IMR-90 (cell line): ENCODE data around the gene TEDC1. TPM values are rescaled to one million over a fixed set of nuclear protein-coding genes. Genes with fewer than 3 reads are reported as not detected.

ENCODE experiments used
- ATAC-seq: fragments of 200-7000 bp; cut with Tn5 transposase; 2 replicates; pipeline ENCODE4 v1.9.1; 2020; ENCODE audit warnings: low read depth, mild to moderate bottlenecking, moderate library complexity
- BruUV-seq: library from RNA; stranded (reverse); fragments of 400-500 nt; replicated peaks from 2 replicates; lab custom pipeline; 2021; lab: Mats Ljungman, UMichigan
- CTCF ChIA-PET: fragments of 300-600 bp; formaldehyde crosslinking; extraction: SDS; loops from one replicate; lab custom pipeline; 2021; ENCODE audit warnings: antibody characterized with exemption; lab: Yijun Ruan, JAX
- POLR2A ChIA-PET: fragments of 300-600 bp; sonication (Branson Sonifier 250); formaldehyde crosslinking; loops from one replicate; lab custom pipeline; 2022; ENCODE audit warnings: antibody characterized with exemption; ENCODE audit not compliant: unreplicated experiment; lab: Charles Lee
- DNase-seq: peaks from one replicate; pipeline ENCODE4 v3.0.0; 2013
- H2AFZ ChIP-seq: replicated peaks from 2 replicates; pipeline ENCODE3; 2013; ENCODE audit warnings: low read length, mild to moderate bottlenecking; ENCODE audit not compliant: poor library complexity
- H2AK5ac ChIP-seq: 2 replicates; pipeline ENCODE4 v1.6.1; 2013; ENCODE audit warnings: low read depth, low read length, inconsistent platforms
- H2AK9ac ChIP-seq: replicated peaks from 2 replicates; pipeline ENCODE3; 2013; ENCODE audit warnings: mild to moderate bottlenecking, low read depth, low read length, moderate library complexity; ENCODE audit not compliant: poor library complexity
- H2BK120ac ChIP-seq: 2 replicates; pipeline ENCODE4 v1.6.1; 2013; ENCODE audit warnings: low read depth, low read length, inconsistent platforms
- H2BK15ac ChIP-seq: 3 replicates; pipeline ENCODE4 v1.6.1; 2013; ENCODE audit warnings: low read depth, low read length, inconsistent platforms
- H2BK20ac ChIP-seq: 2 replicates; pipeline ENCODE4 v1.6.1; 2013; ENCODE audit warnings: low read depth, mild to moderate bottlenecking, inconsistent platforms, low read length, moderate library complexity
- H2BK5ac ChIP-seq: 2 replicates; pipeline ENCODE4 v1.6.1; 2013; ENCODE audit warnings: mild to moderate bottlenecking, low read depth, low read length, inconsistent platforms; ENCODE audit not compliant: poor library complexity, severe bottlenecking
- H3K14ac ChIP-seq: replicated peaks from 2 replicates; pipeline ENCODE4 v1.6.1; 2013; ENCODE audit warnings: low read depth, low read length, inconsistent platforms
- H3K18ac ChIP-seq: 2 replicates; pipeline ENCODE4 v1.6.1; 2013; ENCODE audit warnings: low read depth, low read length, control low read depth
- H3K23ac ChIP-seq: 2 replicates; pipeline ENCODE4 v1.6.1; 2013; ENCODE audit warnings: low read depth, low read length, inconsistent platforms
- H3K27ac ChIP-seq: 2 replicates; pipeline ENCODE4 v1.5.1; 2013; ENCODE audit warnings: mild to moderate bottlenecking, control low read depth, low read length; ENCODE audit not compliant: insufficient read depth
- H3K27me3 ChIP-seq: 2 replicates; pipeline ENCODE4 v1.6.1; 2013; ENCODE audit warnings: low read length; ENCODE audit not compliant: control insufficient read depth, insufficient read depth
- H3K36me3 ChIP-seq: 2 replicates; pipeline ENCODE4 v1.6.1; 2013; ENCODE audit warnings: low read length, mixed read lengths; ENCODE audit not compliant: control insufficient read depth, insufficient read depth
- H3K4ac ChIP-seq: 2 replicates; pipeline ENCODE4 v1.6.1; 2013; ENCODE audit warnings: low read depth, low read length, inconsistent platforms
- H3K4me1 ChIP-seq: 2 replicates; pipeline ENCODE4 v1.6.1; 2013; ENCODE audit warnings: low read length, mixed read lengths; ENCODE audit not compliant: control insufficient read depth, insufficient read depth
- H3K4me2 ChIP-seq: 2 replicates; pipeline ENCODE4 v1.6.1; 2013; ENCODE audit warnings: low read depth, mild to moderate bottlenecking, control low read depth, low read length, moderate library complexity
- H3K4me3 ChIP-seq: 2 replicates; pipeline ENCODE4 v1.5.1; 2013; ENCODE audit warnings: low read depth, mild to moderate bottlenecking, control low read depth, low read length, moderate library complexity; ENCODE audit not compliant: insufficient read depth
- H3K56ac ChIP-seq: 2 replicates; pipeline ENCODE4 v1.6.1; 2013; ENCODE audit warnings: low read length, inconsistent platforms; ENCODE audit not compliant: insufficient read depth; ENCODE audit errors: extremely low read depth
- H3K79me1 ChIP-seq, 2 experiments: 2 replicates each; pipeline ENCODE4 v1.6.1; 2013; ENCODE audit warnings: low read length in 2 of 2, inconsistent platforms in 1 of 2, low read depth in 1 of 2
- H3K9ac ChIP-seq: 2 replicates; pipeline ENCODE4 v1.6.1; 2013; ENCODE audit warnings: low read depth, low read length, control low read depth
- H3K9me1 ChIP-seq: 2 replicates; pipeline ENCODE4 v1.6.1; 2013; ENCODE audit warnings: low read length, inconsistent platforms; ENCODE audit not compliant: insufficient read depth
- H3K9me3 ChIP-seq: 2 replicates; pipeline ENCODE4 v1.6.1; 2013; ENCODE audit warnings: low read length; ENCODE audit not compliant: control insufficient read depth, insufficient read depth
- H4K20me1 ChIP-seq: 2 replicates; pipeline ENCODE4 v1.6.1; 2013; ENCODE audit warnings: low read length, inconsistent platforms; ENCODE audit not compliant: insufficient read depth
- H4K5ac ChIP-seq: 2 replicates; pipeline ENCODE4 v1.6.1; 2013; ENCODE audit warnings: mild to moderate bottlenecking, low read depth, low read length, control low read depth
- H4K8ac ChIP-seq, 2 experiments: 2 replicates each; pipeline ENCODE4 v1.6.1; 2013; ENCODE audit warnings: low read depth in 2 of 2, low read length in 2 of 2, control low read depth in 1 of 2, inconsistent platforms in 1 of 2
- H4K91ac ChIP-seq: 2 replicates; pipeline ENCODE4 v1.6.1; 2013; ENCODE audit warnings: low read depth, low read length, inconsistent platforms; ENCODE audit not compliant: insufficient read depth
- BHLHE40 ChIP-seq: fragments of 150-350 bp; IDR thresholded peaks from 2 replicates; pipeline ENCODE4 v1.6.1; 2016; ENCODE audit warnings: mild to moderate bottlenecking, low read depth, low read length
- CEBPB ChIP-seq: IDR thresholded peaks from 2 replicates; pipeline ENCODE4 v1.6.1; 2012; ENCODE audit warnings: low read depth, low read length, improper control_type of control experiment
- MXI1 ChIP-seq: IDR thresholded peaks from 2 replicates; pipeline ENCODE4 v1.6.1; 2012; ENCODE audit warnings: low read depth, mild to moderate bottlenecking, low read length, moderate library complexity, borderline replicate concordance
- POLR2A ChIP-seq: IDR thresholded peaks from 2 replicates; pipeline ENCODE4 v1.6.1; 2012; ENCODE audit warnings: mild to moderate bottlenecking, low read depth, low read length
- RAD21 ChIP-seq: IDR thresholded peaks from 2 replicates; pipeline ENCODE4 v1.6.1; 2012; ENCODE audit warnings: low read length, improper control_type of control experiment
- SMC3 ChIP-seq: fragments of 150-350 bp; IDR thresholded peaks from 2 replicates; pipeline ENCODE4 v1.6.1; 2016; ENCODE audit warnings: low read depth, mild to moderate bottlenecking, antibody characterized with exemption, low read length, moderate library complexity
- WGBS, 2 experiments: methylation state at CpG; one replicate each; pipeline versions ENCODE4 v1.1.5 to v1.1.7; 2013; ENCODE audit warnings: missing lambda C conversion rate in 2 of 2; ENCODE audit not compliant: insufficient read length in 1 of 2; ENCODE audit errors: extremely low coverage in 2 of 2; 5-methylcytosine and 5-hydroxymethylcytosine counted together
- dilution Hi-C: fragments of 300-500 bp; cut with HindIII; formaldehyde crosslinking; loops from one replicate; pipeline ENCODE4 v1.14.3; 2018; ENCODE audit warnings: low sequenced_read_pairs; ENCODE audit not compliant: unreplicated experiment
- in situ Hi-C: fragments of 300-500 bp; cut with MboI; formaldehyde crosslinking; loops from 3 replicates; pipeline ENCODE4 v1.14.3; 2019; ENCODE audit warnings: low sequenced_read_pairs, inconsistent platforms, mixed read lengths
- intact Hi-C: fragments of 100-400 bp; cut with micrococcal nuclease; formaldehyde crosslinking; loops from 2 replicates; pipeline ENCODE4 v1.10.0; 2022
- polyA plus RNA-seq, 3 experiments: library from polyadenylated mRNA; depleted of rRNA; stranded (reverse); fragments of >200 nt; gene quantifications; 2 replicates each; pipeline ENCODE4 v1.2.3, GENCODE V29; 2012; ENCODE audit warnings: low replicate concordance in 1 of 3
- total RNA-seq: library from RNA; depleted of rRNA; stranded (reverse); fragments of >200 nt; gene quantifications from 2 replicates; pipeline ENCODE4 v1.2.3, GENCODE V29; 2012

Gene TEDC1
- total and polyA plus RNA-seq, 2 of the 4 experiments (the other 2 are of a cell fraction) = 5.7 to 6.4 TPM

DNA sequence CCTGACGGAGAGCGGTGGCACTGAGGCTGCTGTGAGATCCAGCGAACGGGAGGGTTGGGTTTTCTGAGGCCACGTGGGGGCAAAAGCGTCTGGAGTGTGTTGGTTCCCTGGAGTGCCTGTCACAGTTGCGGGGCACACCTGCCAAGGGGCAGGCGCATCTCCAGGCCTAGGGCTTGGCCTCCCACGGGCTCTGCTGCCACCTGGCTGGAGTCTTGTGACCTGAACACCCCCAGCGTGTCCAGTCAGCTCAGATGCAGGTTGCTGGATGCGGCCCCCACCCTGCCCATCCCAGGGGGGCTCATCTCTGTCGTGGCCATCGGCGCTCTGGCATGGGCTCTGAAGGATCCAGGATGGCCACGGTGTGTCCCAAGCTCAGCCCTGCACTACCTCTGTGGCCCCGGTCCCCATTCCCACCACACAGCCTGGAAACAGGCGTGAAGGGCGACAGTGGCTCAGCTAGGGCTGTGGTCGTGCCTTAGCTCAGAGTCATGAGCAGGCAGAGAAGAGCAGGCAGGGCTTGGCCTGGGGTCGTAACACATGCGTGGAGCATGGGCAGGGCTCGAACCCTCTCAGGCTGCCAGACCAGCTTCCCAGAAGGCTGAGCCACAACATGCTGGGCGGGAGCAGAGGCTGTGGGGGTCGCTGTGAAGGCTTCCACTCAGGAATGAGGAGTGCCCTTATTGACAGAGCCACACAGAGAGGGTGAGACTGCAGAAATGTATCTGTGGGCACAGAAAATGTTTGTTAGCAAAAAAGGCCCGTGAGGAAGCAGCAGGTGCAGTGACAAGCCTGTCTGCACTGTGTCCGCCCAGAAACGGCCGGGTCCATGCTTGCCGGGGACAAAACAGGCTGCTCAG lies 40.0 kb upstream of the TEDC1 start:
- H2BK5ac ChIP-seq = no peak overlapping the region
- H4K20me1 ChIP-seq = peaks cover 17% of the 10 kb centered on the region
- no peak overlapping the region for H3K4me3 ChIP-seq
- dilution Hi-C loops (no loop called here), intact Hi-C loops (no loop called here), in situ Hi-C loops (no loop called here)
- H2AFZ ChIP-seq = no peak overlapping the region
- CTCF ChIA-PET = no interaction called here
- H2BK15ac ChIP-seq = no peak overlapping the region
- no peak overlapping the region for H2BK120ac ChIP-seq
- no peak overlapping the region for H3K4ac ChIP-seq
- H3K4me1 ChIP-seq = no peaks in the 10 kb centered on the region
- no peaks in the 10 kb centered on the region for H3K9me3 ChIP-seq
- H2AK9ac ChIP-seq = no peak overlapping the region
- no peak overlapping the region for H3K9ac ChIP-seq
- H4K5ac ChIP-seq = no peak overlapping the region
- H2AK5ac ChIP-seq = no peak overlapping the region
- H3K56ac ChIP-seq = no peak overlapping the region
- no peak overlapping the region for H3K4me2 ChIP-seq
- peaks cover 53% of the 10 kb centered on the region for H3K36me3 ChIP-seq
- TF ChIP-seq SMC3 (no peak), CEBPB (no peak), MXI1 (no peak), BHLHE40 (no peak), RAD21 (no peak), POLR2A (no peak)
- no peak overlapping the region for H4K8ac ChIP-seq
- H3K27me3 ChIP-seq = no peaks in the 10 kb centered on the region
- no peak overlapping the region for H3K14ac ChIP-seq
- H4K91ac ChIP-seq = no peak overlapping the region
- H3K27ac ChIP-seq = no peak overlapping the region
- H3K9me1 ChIP-seq = no peaks in the 10 kb centered on the region
- 100% methylated on average over 10 of the region's 29 CpGs; no CpG with 5 or more reads in 1 of the 2 experiments for WGBS, 2 experiments
- no peak overlapping the region for H2BK20ac ChIP-seq
- POLR2A ChIA-PET = no interaction called here
- no peak for ATAC-seq
- H3K79me1 ChIP-seq = peaks cover 5 to 34% of the 10 kb centered on the region in 2 experiments; a peak in 2 of 4 replicates
- H3K23ac ChIP-seq = no peak overlapping the region
- H3K18ac ChIP-seq = no peak overlapping the region
- DNase-seq = no peak
- no TSS peak for BruUV-seq
